H1 (cell line): Measurements from ENCODE around the gene FZD8.

ENCODE experiments used
- BCL11A ChIP-seq, 2 experiments: IDR thresholded peaks; one replicate each; pipeline ENCODE4 v1.6.1; 2011; ENCODE audit warnings: low read depth in 2 of 2, low read length in 2 of 2, mild to moderate bottlenecking in 2 of 2
- CTCF ChIP-seq, 3 experiments: IDR thresholded peaks; 1 replicate in 2 of 3; 2 replicates in 1 of 3; pipeline versions ENCODE4 v1.5.1 to v1.6.1; 2011; ENCODE audit warnings: low read length in 3 of 3, mild to moderate bottlenecking in 3 of 3, inconsistent platforms in 2 of 3, low read depth in 1 of 3, moderate library complexity in 1 of 3; ENCODE audit not compliant: insufficient read depth in 1 of 3; ENCODE audit errors: control extremely low read depth in 1 of 3
- EP300 ChIP-seq, 2 experiments: IDR thresholded peaks; 1 replicate in 1 of 2; 2 replicates in 1 of 2; pipeline ENCODE4 v1.6.1; 2011 to 2012; ENCODE audit warnings: low read depth in 2 of 2, low read length in 2 of 2, mild to moderate bottlenecking in 2 of 2, borderline replicate concordance in 1 of 2, inconsistent platforms in 1 of 2, moderate library complexity in 1 of 2
- EZH2 ChIP-seq: fragments of 200-600 bp; sonication (generic); IDR thresholded peaks from 2 replicates; pipeline ENCODE4 v1.7.1; 2012; ENCODE audit warnings: low read depth, mild to moderate bottlenecking, moderate library complexity, low read length, inconsistent platforms; ENCODE audit not compliant: severe bottlenecking
- FOSL1 ChIP-seq: IDR thresholded peaks from 2 replicates; pipeline ENCODE4 v1.6.1; 2011; ENCODE audit warnings: mild to moderate bottlenecking, low read depth, low read length, moderate library complexity; ENCODE audit not compliant: insufficient read depth
- GABPA ChIP-seq: IDR thresholded peaks from 2 replicates; pipeline ENCODE4 v1.6.1; 2011; ENCODE audit warnings: mild to moderate bottlenecking, low read length, moderate library complexity, borderline replicate concordance; ENCODE audit not compliant: insufficient read depth
- KDM1A ChIP-seq: fragments of 200-600, 300-600 bp; sonication (generic); IDR thresholded peaks from 2 replicates; pipeline ENCODE4 v1.7.1; 2016; ENCODE audit warnings: mild to moderate bottlenecking, low read length, borderline replicate concordance
- MAFK ChIP-seq: IDR thresholded peaks from 2 replicates; pipeline ENCODE4 v1.6.1; 2012; ENCODE audit warnings: low read depth, mild to moderate bottlenecking, improper control_type of control experiment, low read length
- POLR2A ChIP-seq, 2 experiments: IDR thresholded peaks; 1 replicate in 1 of 2; 2 replicates in 1 of 2; pipeline ENCODE4 v1.6.1; 2011; ENCODE audit warnings: low read depth in 2 of 2, low read length in 2 of 2, mild to moderate bottlenecking in 2 of 2; ENCODE audit errors: control extremely low read depth in 1 of 2
- POLR2AphosphoS5 ChIP-seq: IDR thresholded peaks from 2 replicates; pipeline ENCODE4 v1.6.1; 2011; ENCODE audit warnings: low read depth, low read length
- RFX5 ChIP-seq: IDR thresholded peaks from 2 replicates; pipeline ENCODE4 v1.6.1; 2011; ENCODE audit warnings: low read depth, low read length, improper control_type of control experiment, borderline replicate concordance
- SIRT6 ChIP-seq: IDR thresholded peaks from one replicate; pipeline ENCODE4 v1.7.1; 2012; ENCODE audit warnings: low read length, inconsistent platforms
- TAF1 ChIP-seq: IDR thresholded peaks from 2 replicates; pipeline ENCODE4 v1.6.1; 2011; ENCODE audit warnings: mild to moderate bottlenecking, low read depth, low read length
- ZNF274 ChIP-seq: IDR thresholded peaks from 2 replicates; pipeline ENCODE4 v1.7.0; 2012; ENCODE audit warnings: low read length, borderline replicate concordance; ENCODE audit errors: extremely low read depth

GRCh38 chr10:35626971-35627507, 15.1 kb downstream of the FZD8 start:
- TF ChIP-seq CTCF (IDR thresholded peaks at IDR 0.05; ENCODE audit: control extremely low read depth in 1 of 3, insufficient read depth in 1 of 3, low read depth in 1 of 3, low read length in 3 of 3) (no peak), BCL11A (IDR thresholded peaks at IDR 0.05; ENCODE audit: low read depth in 2 of 2, low read length in 2 of 2) (no peak), EZH2 (no peak), KDM1A (no peak), TAF1 (no peak), ZNF274 (no peak), EP300 (IDR thresholded peaks at IDR 0.05; ENCODE audit: borderline replicate concordance in 1 of 2, low read depth in 2 of 2, low read length in 2 of 2) (no peak), MAFK (no peak), POLR2AphosphoS5 (no peak), GABPA (no peak), POLR2A (IDR thresholded peaks at IDR 0.05; ENCODE audit: control extremely low read depth in 1 of 2, low read depth in 2 of 2, low read length in 2 of 2) (no peak), RFX5 (no peak), SIRT6 (no peak), FOSL1 (no peak)
